HepG2 (cell line): ENCODE results near the gene TSSK6. TPM values are rescaled to one million over a fixed set of nuclear protein-coding genes. Genes with fewer than 3 reads are reported as not detected.

Experiments
- ARNTL ChIP-seq: sonication (generic); formaldehyde crosslinking; IDR thresholded peaks from 2 replicates; pipeline ENCODE4 v1.4.0; 2020; ENCODE audit warnings: mild to moderate bottlenecking, missing genetic modification reagents
- CCAR2 ChIP-seq: fragments of 200-400 bp; formaldehyde crosslinking; optimal IDR thresholded peaks from 2 replicates; pipeline ENCODE3; 2018; ENCODE audit warnings: low read depth, mild to moderate bottlenecking, low read length, moderate library complexity
- CEBPZ ChIP-seq: IDR thresholded peaks from 2 replicates; pipeline ENCODE4 v1.6.1; 2012; ENCODE audit warnings: low read length, improper control_type of control experiment
- ETV5 ChIP-seq: IDR thresholded peaks from 2 replicates; pipeline ENCODE4 v1.6.1; 2018; ENCODE audit warnings: missing biosample characterization, missing genetic modification reagents, inconsistent platforms, borderline replicate concordance
- GPN1 ChIP-seq: sonication (generic); formaldehyde crosslinking; IDR thresholded peaks from 2 replicates; pipeline ENCODE4 v1.5.1; 2020; ENCODE audit warnings: missing genetic modification reagents, borderline replicate concordance
- HIC2 ChIP-seq: sonication (generic); formaldehyde crosslinking; IDR thresholded peaks from 2 replicates; pipeline ENCODE4 v1.9.0; 2022; ENCODE audit warnings: low read depth, missing genetic modification reagents
- HNRNPLL ChIP-seq: fragments of 200-400 bp; formaldehyde crosslinking; IDR thresholded peaks from 2 replicates; pipeline ENCODE4 v1.6.1; 2017; ENCODE audit warnings: mild to moderate bottlenecking, low read depth, low read length; ENCODE audit not compliant: poor library complexity, severe bottlenecking
- POLR2G ChIP-seq: fragments of 200-400 bp; formaldehyde crosslinking; IDR thresholded peaks from 2 replicates; pipeline ENCODE4 v1.6.1; 2018; ENCODE audit warnings: mild to moderate bottlenecking, low read depth, low read length, moderate library complexity
- SOX6 ChIP-seq, 2 experiments: fragments of 450-650 bp in 1 of 2; sonication (generic) in 1 of 2; formaldehyde crosslinking in 1 of 2; IDR thresholded peaks; 2 replicates each; pipeline versions ENCODE4 v1.4.0 to v1.6.1; 2017 to 2020; ENCODE audit warnings: antibody characterized with exemption in 1 of 2, mild to moderate bottlenecking in 1 of 2, missing genetic modification reagents in 1 of 2
- TFAP4 ChIP-seq: sonication (generic); IDR thresholded peaks from 2 replicates; pipeline ENCODE4 v1.6.1; 2016; ENCODE audit warnings: low read depth, borderline replicate concordance
- ZFP41 ChIP-seq: sonication (generic); formaldehyde crosslinking; IDR thresholded peaks from 2 replicates; pipeline ENCODE4 v1.4.0; 2020; ENCODE audit warnings: mild to moderate bottlenecking, missing genetic modification reagents, borderline replicate concordance
- ZGPAT ChIP-seq: IDR thresholded peaks from 2 replicates; pipeline ENCODE4 v1.6.1; 2016; ENCODE audit warnings: mild to moderate bottlenecking
- ZNF670 ChIP-seq: sonication (generic); formaldehyde crosslinking; IDR thresholded peaks from 2 replicates; pipeline ENCODE4 v1.8.0; 2022; ENCODE audit warnings: mild to moderate bottlenecking, missing genetic modification reagents, borderline replicate concordance
- ZNF773 ChIP-seq: sonication (generic); formaldehyde crosslinking; IDR thresholded peaks from 2 replicates; pipeline ENCODE4 v1.4.0; 2020; ENCODE audit warnings: missing genetic modification reagents, borderline replicate concordance
- ZSCAN5A ChIP-seq: sonication (generic); formaldehyde crosslinking; IDR thresholded peaks from 2 replicates; pipeline ENCODE4 v1.8.0; 2022; ENCODE audit warnings: mild to moderate bottlenecking, missing genetic modification reagents, borderline replicate concordance
- polyA plus RNA-seq, 8 experiments: library from polyadenylated mRNA; depleted of rRNA in 3 of 8; stranded (reverse) in 7 of 8; unstranded in 1 of 8; fragments of >200 nt; fragmentation: Illumina TruSeq in 4 of 8; extraction: Trizol in 4 of 8; gene quantifications; 2 replicates each; pipeline versions ENCODE4 v1.2.1 to v1.2.3, GENCODE V29; 2011 to 2016; ENCODE audit warnings: low read depth in 4 of 8, missing spikeins in 1 of 8, mixed read lengths in 1 of 8; ENCODE audit not compliant: insufficient read depth in 1 of 8
- total RNA-seq, 5 experiments: library from RNA; depleted of rRNA; stranded (reverse); fragments of >200 nt; fragmentation: Illumina TruSeq; extraction: Trizol; gene quantifications; 2 replicates each; pipeline ENCODE4 v1.2.3, GENCODE V29; 2016; ENCODE audit warnings: low read depth in 1 of 5

The TSSK6 gene
- total and polyA plus RNA-seq, 2 of the 13 experiments (the other 11 are each of a cell fraction or from before 2014, with no cell fraction given) = 0.71 to 1.2 TPM

- TF ChIP-seq SOX6 (IDR thresholded peaks at IDR 0.05) (no peak), SOX6 (CRISPR knock-in tag; IDR thresholded peaks at IDR 0.05) (peak; percentile 53; the same call in 1 of the 2 replicates), TFAP4 (peak; percentile 47; the same call in 1 of the 2 replicates), HNRNPLL (peak; percentile 36), ZNF773 (CRISPR knock-in tag) (no peak), ZNF670 (CRISPR knock-in tag) (no peak; the same call in 1 of the 2 replicates), ZSCAN5A (CRISPR knock-in tag) (no peak), ETV5 (peak; percentile 94), ZGPAT (CRISPR knock-in tag) (peak; percentile 72; the same call in 1 of the 2 replicates), GPN1 (no peak), CCAR2 (no peak), ARNTL (CRISPR knock-in tag) (peak; percentile 72; the same call in 1 of the 2 replicates), ZFP41 (CRISPR knock-in tag) (no peak), CEBPZ (no peak), POLR2G (peak; percentile 96), HIC2 (0 out of 2 replicates have a peak, but pooled peaks have one; percentile 15)
These were observed 533 bp upstream of the TSSK6 start, which contains the start of gene NDUFA13 (continued) for GRCh38 chr19:19515642-19516519.
